H1 (cell line): ENCODE results near the gene SVOPL. TPM values are rescaled to one million over a fixed set of nuclear protein-coding genes. Genes with fewer than 3 reads are reported as not detected.

ENCODE experiments used
- CTCF ChIA-PET: fragments of 300-600 bp; sonication (Branson Sonifier 250); formaldehyde crosslinking; loops from one replicate; lab custom pipeline; 2021; ENCODE audit not compliant: partially characterized antibody; lab: Charles Lee
- POLR2A ChIA-PET: fragments of 300-600 bp; sonication (Branson Sonifier 250); formaldehyde crosslinking; loops from one replicate; lab custom pipeline; 2021; ENCODE audit warnings: inconsistent platforms; ENCODE audit not compliant: partially characterized antibody; lab: Charles Lee
- DNase-seq, 2 experiments: peaks; one replicate each; pipeline versions ENCODE4 v3.0.0 to v3.0.0-alpha.2; 2010 to 2022; ENCODE audit warnings: low spot score in 2 of 2, low read depth in 1 of 2, mixed read lengths in 1 of 2
- FAIRE-seq: peaks from 2 replicates; lab custom pipeline; 2011; peaks lifted over from hg19 to GRCh38; lab: Jason Lieb, UNC
- H2AFZ ChIP-seq: 2 replicates; pipeline ENCODE4 v1.8.1; 2012; ENCODE audit warnings: low read length, inconsistent platforms
- H2AK5ac ChIP-seq: 2 replicates; pipeline ENCODE4 v1.6.1; 2013; ENCODE audit warnings: low read depth, low read length
- H2BK120ac ChIP-seq: replicated peaks from 2 replicates; pipeline ENCODE3; 2013; ENCODE audit warnings: low read depth, low read length, inconsistent platforms
- H2BK12ac ChIP-seq: 2 replicates; pipeline ENCODE4 v1.6.1; 2013; ENCODE audit warnings: low read depth, low read length
- H2BK15ac ChIP-seq: 2 replicates; pipeline ENCODE4 v1.6.1; 2013; ENCODE audit warnings: low read length
- H2BK20ac ChIP-seq: 2 replicates; pipeline ENCODE4 v1.6.1; 2013; ENCODE audit warnings: low read length
- H2BK5ac ChIP-seq: 2 replicates; pipeline ENCODE4 v1.6.1; 2013; ENCODE audit warnings: low read depth, low read length
- H3K14ac ChIP-seq: 2 replicates; pipeline ENCODE4 v1.6.1; 2013; ENCODE audit warnings: inconsistent platforms; ENCODE audit not compliant: insufficient read length
- H3K18ac ChIP-seq: 2 replicates; pipeline ENCODE4 v1.6.1; 2013; ENCODE audit warnings: low read length; ENCODE audit errors: extremely low read depth
- H3K23ac ChIP-seq: 2 replicates; pipeline ENCODE4 v1.6.1; 2013; ENCODE audit warnings: inconsistent platforms; ENCODE audit not compliant: insufficient read length
- H3K23me2 ChIP-seq: 2 replicates; pipeline ENCODE4 v1.6.1; 2013; ENCODE audit warnings: low read depth, low read length
- H3K27ac ChIP-seq: 2 replicates; pipeline ENCODE4 v1.6.1; 2011; ENCODE audit warnings: low read depth, low read length, inconsistent platforms
- H3K27me3 ChIP-seq, 4 experiments: replicated peaks in 1 of 4; 1 replicate in 1 of 4; 2 replicates in 3 of 4; pipeline versions ENCODE4 v1.6.1 to v1.8.1; 2011 to 2013; ENCODE audit warnings: low read length in 3 of 4, mild to moderate bottlenecking in 3 of 4, inconsistent platforms in 2 of 4, mixed read lengths in 2 of 4, moderate library complexity in 1 of 4; ENCODE audit not compliant: control insufficient read depth in 3 of 4, insufficient read depth in 3 of 4; ENCODE audit errors: extremely low read depth in 1 of 4
- H3K36me3 ChIP-seq, 4 experiments: 2 replicates each; pipeline versions ENCODE4 v1.6.1 to v1.8.1; 2011 to 2013; ENCODE audit warnings: mild to moderate bottlenecking in 4 of 4, low read length in 3 of 4, moderate library complexity in 2 of 4, control low read depth in 1 of 4, inconsistent platforms in 1 of 4; ENCODE audit not compliant: insufficient read depth in 4 of 4, control insufficient read depth in 2 of 4
- H3K4ac ChIP-seq: replicated peaks from 2 replicates; pipeline ENCODE3; 2013; ENCODE audit warnings: low read length, low read depth, mixed read lengths, inconsistent platforms; ENCODE audit not compliant: insufficient read length
- H3K4me1 ChIP-seq, 4 experiments: replicated peaks in 1 of 4; 1 replicate in 1 of 4; 2 replicates in 3 of 4; pipeline versions ENCODE4 v1.6.1 to v1.8.1; 2011 to 2013; ENCODE audit warnings: low read length in 3 of 4, inconsistent platforms in 2 of 4, mixed read lengths in 1 of 4; ENCODE audit not compliant: insufficient read depth in 4 of 4, control insufficient read depth in 3 of 4
- H3K4me2 ChIP-seq, 2 experiments: 2 replicates each; pipeline versions ENCODE4 v1.6.1 to v1.8.1; 2011 to 2013; ENCODE audit warnings: low read depth in 2 of 2, low read length in 2 of 2, control low read depth in 1 of 2, inconsistent platforms in 1 of 2, mild to moderate bottlenecking in 1 of 2; ENCODE audit not compliant: insufficient read depth in 1 of 2
- H3K4me3 ChIP-seq, 4 experiments: fragments of 200-600, 300-600 bp in 1 of 4; sonication (generic), shearing (Covaris generic), sonication (Bioruptor Twin) in 1 of 4; 2 replicates each; pipeline versions ENCODE4 v1.5.1 to v1.8.1; 2011 to 2016; ENCODE audit warnings: low read length in 4 of 4, low read depth in 3 of 4, control low read depth in 2 of 4, inconsistent platforms in 2 of 4, mild to moderate bottlenecking in 2 of 4, mixed read lengths in 1 of 4, moderate library complexity in 1 of 4; ENCODE audit not compliant: insufficient read depth in 2 of 4; ENCODE audit errors: extremely low read depth in 1 of 4
- H3K56ac ChIP-seq: replicated peaks from 2 replicates; pipeline ENCODE3; 2013; ENCODE audit warnings: low read depth, mild to moderate bottlenecking, mixed read lengths, low read length, inconsistent platforms; ENCODE audit not compliant: insufficient read length
- H3K79me1 ChIP-seq: 2 replicates; pipeline ENCODE4 v1.6.1; 2013; ENCODE audit warnings: low read depth, low read length, control low read depth
- H3K79me2 ChIP-seq, 2 experiments: 2 replicates each; pipeline versions ENCODE4 v1.6.1 to v1.8.1; 2012 to 2013; ENCODE audit warnings: low read length in 2 of 2, mild to moderate bottlenecking in 2 of 2, inconsistent platforms in 1 of 2; ENCODE audit not compliant: insufficient read depth in 2 of 2, control insufficient read depth in 1 of 2
- H3K9ac ChIP-seq, 4 experiments: replicated peaks in 1 of 4; 1 replicate in 1 of 4; 2 replicates in 3 of 4; pipeline versions ENCODE4 v1.6.1 to v1.8.1; 2011 to 2013; ENCODE audit warnings: low read depth in 3 of 4, low read length in 3 of 4, control low read depth in 2 of 4, mild to moderate bottlenecking in 2 of 4, moderate library complexity in 2 of 4, inconsistent platforms in 1 of 4; ENCODE audit errors: extremely low read depth in 1 of 4
- H3K9me3 ChIP-seq, 2 experiments: 2 replicates each; pipeline versions ENCODE4 v1.6.1 to v1.8.1; 2012 to 2013; ENCODE audit warnings: mild to moderate bottlenecking in 2 of 2, moderate library complexity in 2 of 2, control low read depth in 1 of 2, inconsistent platforms in 1 of 2, low read depth in 1 of 2, low read length in 1 of 2, mixed read lengths in 1 of 2; ENCODE audit not compliant: insufficient read depth in 2 of 2
- H4K20me1 ChIP-seq, 2 experiments: replicated peaks in 1 of 2; 2 replicates each; pipeline versions ENCODE3 to v1.8.1; 2011 to 2013; ENCODE audit warnings: inconsistent platforms in 2 of 2, low read length in 2 of 2, mild to moderate bottlenecking in 1 of 2; ENCODE audit not compliant: insufficient read depth in 2 of 2, control insufficient read depth in 1 of 2
- H4K5ac ChIP-seq: 2 replicates; pipeline ENCODE4 v1.6.1; 2013; ENCODE audit warnings: low read length, low read depth, mixed read lengths, inconsistent platforms; ENCODE audit not compliant: insufficient read length
- H4K8ac ChIP-seq: 2 replicates; pipeline ENCODE4 v1.8.0; 2013; ENCODE audit warnings: mild to moderate bottlenecking, moderate library complexity, low read length, inconsistent platforms; ENCODE audit not compliant: insufficient read depth; ENCODE audit errors: extremely low read depth
- H4K91ac ChIP-seq: replicated peaks from 2 replicates; pipeline ENCODE3; 2013; ENCODE audit warnings: low read length, mixed read lengths, inconsistent platforms; ENCODE audit not compliant: insufficient read length
- BCL11A ChIP-seq, 2 experiments: IDR thresholded peaks; one replicate each; pipeline ENCODE4 v1.6.1; 2011; ENCODE audit warnings: low read depth in 2 of 2, low read length in 2 of 2, mild to moderate bottlenecking in 2 of 2
- CBX5 ChIP-seq: fragments of 300-800, 300-1000 bp; sonication (generic); IDR thresholded peaks from 2 replicates; pipeline ENCODE4 v1.7.1; 2016; ENCODE audit warnings: antibody characterized with exemption, low read length, low read depth
- CEBPB ChIP-seq: IDR thresholded peaks from 2 replicates; pipeline ENCODE4 v1.6.1; 2012; ENCODE audit warnings: low read depth, low read length
- HDAC2 ChIP-seq, 2 experiments: fragments of 300-600 bp in 1 of 2; sonication (generic) in 1 of 2; IDR thresholded peaks; 2 replicates each; pipeline ENCODE4 v1.6.1; 2011 to 2012; ENCODE audit warnings: low read depth in 2 of 2, low read length in 2 of 2, mild to moderate bottlenecking in 2 of 2, moderate library complexity in 2 of 2, borderline replicate concordance in 1 of 2, inconsistent platforms in 1 of 2
- KDM5A ChIP-seq: fragments of 200-600 bp; IDR thresholded peaks from 2 replicates; pipeline ENCODE4 v1.7.1; 2012; ENCODE audit warnings: mild to moderate bottlenecking, low read length, inconsistent platforms, mixed read lengths
- RBBP5 ChIP-seq: IDR thresholded peaks from 2 replicates; pipeline ENCODE4 v1.7.1; 2012; ENCODE audit warnings: low read depth, mild to moderate bottlenecking, inconsistent platforms, low read length, moderate library complexity, borderline replicate concordance
- SP2 ChIP-seq: IDR thresholded peaks from 2 replicates; pipeline ENCODE4 v1.6.1; 2012; ENCODE audit warnings: mild to moderate bottlenecking, low read length, inconsistent platforms
- SRF ChIP-seq: IDR thresholded peaks from 2 replicates; pipeline ENCODE4 v1.6.1; 2011; ENCODE audit warnings: mild to moderate bottlenecking, low read depth, low read length, moderate library complexity
- TCF12 ChIP-seq: IDR thresholded peaks from 2 replicates; pipeline ENCODE4 v1.6.1; 2011; ENCODE audit warnings: low read depth, mild to moderate bottlenecking, low read length
- USF2 ChIP-seq: IDR thresholded peaks from 2 replicates; pipeline ENCODE4 v1.6.1; 2011; ENCODE audit warnings: low read length, improper control_type of control experiment
- WGBS, 2 experiments: shearing (Covaris generic) in 1 of 2; methylation state at CpG; one replicate each; pipeline versions ENCODE4 v1.1.6 to v1.1.7; 2013 to 2015; ENCODE audit warnings: low lambda C conversion rate in 2 of 2, mixed read lengths in 2 of 2, inconsistent platforms in 1 of 2, low coverage in 1 of 2, missing lambda C conversion rate in 1 of 2; ENCODE audit not compliant: insufficient replicate concordance in 2 of 2, insufficient coverage in 1 of 2, insufficient read length in 1 of 2; ENCODE audit errors: extremely low coverage in 1 of 2, missing lambda C conversion rate in 1 of 2; 5-methylcytosine and 5-hydroxymethylcytosine counted together
- polyA plus RNA-seq, 7 experiments: library from polyadenylated mRNA; depleted of rRNA in 3 of 7; stranded (reverse) in 5 of 7; unstranded in 2 of 7; fragments of >200 nt in 5 of 7; fragments of 200-250 nt in 2 of 7; gene quantifications; 1 replicate in 5 of 7; 2 replicates in 1 of 7; 4 replicates in 1 of 7; pipeline versions ENCODE4 v1.2.1 to v1.2.3, GENCODE V29; 2011 to 2013; ENCODE audit warnings: missing spikeins in 2 of 7, mixed read lengths in 2 of 7
- total RNA-seq: library from RNA; stranded (reverse); fragmentation: NEBNext Ultra II Directional; extraction: Animal tissue kit (Norgen Biotek cat#: 25700); gene quantifications from 2 replicates; pipeline ENCODE4 v1.2.1, GENCODE V29; 2021

Gene SVOPL
- total and polyA plus RNA-seq, 2 of the 8 experiments (the other 6 are each of a cell fraction or from before 2014, with no cell fraction given), result 1.1 to 1.4 TPM

GRCh38 chr7:138662076-138662990, 38.8 kb downstream of the SVOPL start:
- no peak overlapping the region; the same call in 1 of the 2 replicates for H2BK5ac ChIP-seq
- no peaks in the 10 kb centered on the region for H3K36me3 ChIP-seq
- CTCF ChIA-PET, result interaction anchor here (0.6 to 1.5 kb wide), 3 partner anchors 14 to 76 kb away, joined by 3 to 4 read pairs (median 3); no protein-coding TSS in a partner anchor
- no peak overlapping the region for H3K23ac ChIP-seq
- peaks cover 3 to 28% (median 13%) of the 10 kb centered on the region in 4 experiments for H3K4me1 ChIP-seq
- H2BK15ac ChIP-seq, result no peak overlapping the region
- H4K8ac ChIP-seq, result no peak overlapping the region
- no peak overlapping the region for H2BK12ac ChIP-seq
- H3K79me2 ChIP-seq, result no peaks in the 10 kb centered on the region
- no peak overlapping the region for H2BK20ac ChIP-seq
- no peak overlapping the region for H2AFZ ChIP-seq
- no peaks in the 10 kb centered on the region for H3K79me1 ChIP-seq
- H4K5ac ChIP-seq, result no peak overlapping the region
- no peaks in the 10 kb centered on the region for H4K20me1 ChIP-seq
- peaks cover 0 to 4% of the 10 kb centered on the region in 2 experiments; a peak in 2 of 4 replicates for H3K9me3 ChIP-seq
- no peak overlapping the region for H3K56ac ChIP-seq
- H2BK120ac ChIP-seq, result peak overlapping the region; percentile 13
- 86% methylated on average over 5 of the region's 5 CpGs; no CpG with 5 or more reads in 1 of the 2 experiments for WGBS, 2 experiments
- no peak overlapping the region for H3K18ac ChIP-seq
- peak overlapping the region in 1 of 2 experiments; percentile 60; a peak in 1 of 4 replicates for H3K4me2 ChIP-seq
- no peak overlapping the region for H3K14ac ChIP-seq
- no peak overlapping the region for H3K9ac ChIP-seq
- H3K4ac ChIP-seq, result no peak overlapping the region
- H2AK5ac ChIP-seq, result no peak overlapping the region
- DNase-seq, result no peak
- no peak overlapping the region for H3K4me3 ChIP-seq
- no peak for FAIRE-seq
- H3K27ac ChIP-seq, result no peak overlapping the region
- POLR2A ChIA-PET, result interaction anchor here (1.0 kb wide), 1 partner anchor 13 kb away, joined by 3 read pairs; no protein-coding TSS in a partner anchor
- no peak overlapping the region for H4K91ac ChIP-seq
- no peaks in the 10 kb centered on the region; the same call in 1 of the 2 replicates for H3K23me2 ChIP-seq
- H3K27me3 ChIP-seq, result no peaks in the 10 kb centered on the region; a peak in 2 of 7 replicates
- TF ChIP-seq CBX5, result no peak
- TF ChIP-seq CEBPB, result no peak
- no peak for TF ChIP-seq TCF12
- TF ChIP-seq KDM5A, result no peak
- no peak for TF ChIP-seq HDAC2 (IDR thresholded peaks at IDR 0.05; ENCODE audit: borderline replicate concordance in 1 of 2, low read depth in 2 of 2, low read length in 2 of 2)
- TF ChIP-seq BCL11A (IDR thresholded peaks at IDR 0.05; ENCODE audit: low read depth in 2 of 2, low read length in 2 of 2), result no peak
- no peak for TF ChIP-seq RBBP5
- no peak for TF ChIP-seq SP2
- TF ChIP-seq SRF, result no peak
- no peak for TF ChIP-seq USF2
